ENCODE data around the gene SLC9A3.

Gene SLC9A3

DNA sequence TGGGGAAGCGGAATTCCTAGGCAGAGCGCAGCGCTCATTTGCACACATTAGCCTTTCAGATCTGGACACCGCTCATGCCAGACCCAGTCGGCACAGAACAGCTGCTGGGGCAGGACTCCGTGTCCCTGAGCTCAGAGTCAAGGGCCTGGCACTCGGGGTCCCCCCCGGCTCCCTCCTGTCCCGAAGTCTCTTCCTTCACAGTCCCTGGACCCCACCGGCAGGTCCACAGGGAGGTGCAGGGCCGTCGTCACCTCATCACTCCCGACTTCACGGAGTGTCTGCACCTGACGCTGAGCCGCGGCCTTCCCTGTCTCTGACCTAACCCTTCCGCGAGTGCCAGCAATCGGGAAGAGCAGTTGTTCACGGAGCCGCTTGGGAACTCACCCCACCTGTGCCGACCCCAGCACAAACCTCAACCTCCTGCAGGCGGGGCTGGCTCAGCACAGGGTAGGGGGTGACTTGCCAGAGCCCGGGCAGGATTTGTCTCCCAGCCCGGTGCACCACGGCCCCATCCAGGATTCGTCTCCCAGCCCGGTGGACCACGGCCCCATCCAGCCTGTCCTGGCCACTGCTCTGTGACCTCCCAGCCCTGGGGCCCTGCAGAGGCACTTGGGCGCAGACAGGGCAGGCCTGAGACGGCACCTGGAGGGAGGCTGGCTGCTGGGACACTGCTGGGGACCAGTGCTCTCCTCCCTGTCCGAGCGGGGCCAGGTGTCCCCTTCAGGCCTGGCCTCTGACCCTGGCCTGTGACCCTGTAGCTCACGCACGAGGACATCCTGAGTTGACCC lies 9.9 kb upstream of the SLC9A3 start:
- TF ChIP-seq, protein P1, sequence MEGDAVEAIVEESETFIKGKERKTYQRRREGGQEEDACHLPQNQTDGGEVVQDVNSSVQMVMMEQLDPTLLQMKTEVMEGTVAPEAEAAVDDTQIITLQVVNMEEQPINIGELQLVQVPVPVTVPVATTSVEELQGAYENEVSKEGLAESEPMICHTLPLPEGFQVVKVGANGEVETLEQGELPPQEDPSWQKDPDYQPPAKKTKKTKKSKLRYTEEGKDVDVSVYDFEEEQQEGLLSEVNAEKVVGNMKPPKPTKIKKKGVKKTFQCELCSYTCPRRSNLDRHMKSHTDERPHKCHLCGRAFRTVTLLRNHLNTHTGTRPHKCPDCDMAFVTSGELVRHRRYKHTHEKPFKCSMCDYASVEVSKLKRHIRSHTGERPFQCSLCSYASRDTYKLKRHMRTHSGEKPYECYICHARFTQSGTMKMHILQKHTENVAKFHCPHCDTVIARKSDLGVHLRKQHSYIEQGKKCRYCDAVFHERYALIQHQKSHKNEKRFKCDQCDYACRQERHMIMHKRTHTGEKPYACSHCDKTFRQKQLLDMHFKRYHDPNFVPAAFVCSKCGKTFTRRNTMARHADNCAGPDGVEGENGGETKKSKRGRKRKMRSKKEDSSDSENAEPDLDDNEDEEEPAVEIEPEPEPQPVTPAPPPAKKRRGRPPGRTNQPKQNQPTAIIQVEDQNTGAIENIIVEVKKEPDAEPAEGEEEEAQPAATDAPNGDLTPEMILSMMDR (IDR thresholded peaks at IDR 0.05; ENCODE audit: insufficient read depth, low read depth, low read length, missing control alignments): no peak
- H3K4me3 ChIP-seq (ENCODE audit: low read length): no peak overlapping the region
- no peak for DNase-seq (ENCODE audit: low read depth)

- no peak overlapping the region for H3K4me3 ChIP-seq (ENCODE audit: low read length)
- TF ChIP-seq, protein P1 (IDR thresholded peaks at IDR 0.05; ENCODE audit: insufficient read depth, low read depth, low read length, missing control alignments): no peak
- no peak for DNase-seq (ENCODE audit: low read depth)
Observed at GRCh38 chr5:533243-533954, 9.2 kb upstream of the SLC9A3 start.

DNA sequence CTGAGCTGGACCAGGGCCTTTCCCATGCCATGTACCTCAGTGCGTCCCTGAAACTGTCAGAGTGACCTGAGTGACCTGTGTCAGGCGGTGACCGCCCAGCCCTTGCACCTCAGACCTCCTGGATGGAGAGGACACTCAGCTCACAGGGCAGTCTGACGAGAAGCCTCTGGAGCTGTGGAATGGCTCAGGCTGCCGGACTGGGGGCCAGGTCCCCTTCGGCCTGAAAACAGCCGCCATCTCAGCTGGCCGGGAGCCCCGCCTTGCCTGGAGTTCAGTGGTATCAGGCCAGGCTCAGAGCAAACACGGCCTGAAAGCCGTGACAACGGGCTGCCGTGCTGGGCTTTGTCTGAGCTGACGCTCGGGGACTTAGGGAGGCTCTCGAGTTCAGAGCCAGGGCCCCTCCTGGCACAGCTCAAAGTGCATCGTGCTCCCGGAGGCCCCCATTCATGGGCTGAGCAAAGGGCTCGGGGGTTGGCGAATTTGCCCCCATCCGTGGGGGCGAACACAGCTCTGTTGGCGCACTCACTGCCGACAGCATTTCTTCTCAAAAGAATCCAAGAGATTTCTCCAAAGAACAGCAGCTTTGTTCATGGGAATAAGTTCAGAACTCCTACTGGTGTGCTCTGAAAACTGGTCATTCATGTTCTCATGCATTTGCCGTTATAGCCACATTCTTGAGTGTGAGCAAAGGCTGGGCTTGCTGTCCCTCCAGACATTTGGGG lies 8.4 kb upstream of the SLC9A3 start:
- H3K4me3 ChIP-seq (ENCODE audit: low read length): no peak overlapping the region
- TF ChIP-seq, protein P1 (IDR thresholded peaks at IDR 0.05; ENCODE audit: insufficient read depth, low read depth, low read length, missing control alignments): no peak
- DNase-seq (ENCODE audit: low read depth): no peak

GRCh38 chr5:531749-532315 lies 7.6 kb upstream of the SLC9A3 start:
- DNase-seq (ENCODE audit: low read depth): no peak
- H3K4me3 ChIP-seq (ENCODE audit: low read length): no peak overlapping the region
- TF ChIP-seq, protein P1 (IDR thresholded peaks at IDR 0.05; ENCODE audit: insufficient read depth, low read depth, low read length, missing control alignments): no peak

DNA sequence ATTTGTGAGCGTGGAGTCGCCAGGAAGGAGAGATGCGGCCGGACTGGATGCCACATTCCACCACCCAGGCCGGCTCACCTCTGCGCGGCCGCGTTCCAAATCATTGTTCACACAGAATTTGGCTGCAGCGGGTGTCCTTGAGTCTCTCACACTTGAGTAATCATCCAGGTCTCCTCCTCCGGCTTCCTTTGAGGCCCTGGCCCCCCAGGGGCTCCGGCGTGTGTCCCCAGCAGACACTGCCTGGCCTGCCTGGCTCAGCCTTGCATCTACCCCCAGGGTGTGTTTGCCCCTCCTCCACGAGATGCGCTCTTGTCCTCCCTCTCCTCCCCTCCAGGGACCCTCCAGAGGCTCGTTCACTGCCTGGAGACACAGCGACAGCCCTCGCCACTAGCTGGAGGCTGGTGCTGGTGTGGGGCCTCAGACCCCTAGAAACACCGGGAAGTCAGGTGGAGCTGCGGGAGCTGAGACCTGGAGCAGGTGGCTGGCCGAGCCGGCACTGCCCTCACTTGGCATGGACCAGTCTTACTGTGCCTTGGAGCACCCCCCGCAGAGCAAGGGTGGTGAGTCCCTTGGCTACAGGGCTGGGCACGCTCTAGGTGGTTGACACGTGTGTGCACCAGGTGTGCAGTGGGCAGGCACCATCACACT lies 7.0 kb upstream of the SLC9A3 start:
- no peak for DNase-seq (ENCODE audit: low read depth)
- H3K4me3 ChIP-seq (ENCODE audit: low read length): no peak overlapping the region
- TF ChIP-seq, protein P1 (IDR thresholded peaks at IDR 0.05; ENCODE audit: insufficient read depth, low read depth, low read length, missing control alignments): no peak

Data from epithelial cell of esophagus (primary cell).